Measurements from ENCODE around the gene DIP2A. TPM values are rescaled to one million over a fixed set of nuclear protein-coding genes. Genes with fewer than 3 reads are reported as not detected.
"Not testable (repeated sequence)": the region's sequence is repeated elsewhere in the genome, so short reads cannot be mapped to it uniquely, and the experiment has no call there.

Gene DIP2A
- total RNA-seq, 1 donor: 43.9 TPM

- Histone ChIP-seq H3K4me1 (ENCODE audit: insufficient read depth, low read length) (peaks cover 8% of the 10 kb centered on the region), H3K27me3 (ENCODE audit: insufficient read depth, low read length) (no peaks in the 10 kb centered on the region), H3K9me3 (ENCODE audit: low read depth, low read length) (peaks cover under 1% of the 10 kb centered on the region), H3K4me3 (ENCODE audit: low read length) (no peak overlapping the region)
Measured at GRCh38 chr21:46568562-46568961, 109.9 kb downstream of the DIP2A start.

- Histone ChIP-seq H3K4me1 (ENCODE audit: insufficient read depth, low read length) (peaks cover 8% of the 10 kb centered on the region), H3K9me3 (ENCODE audit: low read depth, low read length) (peaks cover 5% of the 10 kb centered on the region), H3K27me3 (ENCODE audit: insufficient read depth, low read length) (no peaks in the 10 kb centered on the region), H3K4me3 (ENCODE audit: low read length) (no peak overlapping the region)
Measured at GRCh38 chr21:46569081-46569480, 110.4 kb downstream of the DIP2A start.

- H3K4me3 ChIP-seq (ENCODE audit: low read length): no peak overlapping the region
- H3K9me3 ChIP-seq (ENCODE audit: low read depth, low read length): peaks cover 5% of the 10 kb centered on the region
- no peaks in the 10 kb centered on the region for H3K27me3 ChIP-seq (ENCODE audit: insufficient read depth, low read length)
- H3K4me1 ChIP-seq (ENCODE audit: insufficient read depth, low read length): peaks cover 8% of the 10 kb centered on the region
Measured at GRCh38 chr21:46570119-46570518, 111.4 kb downstream of the DIP2A start.

GRCh38 chr21:46570631-46571030 is 111.9 kb downstream of the DIP2A start:
- H3K4me3 ChIP-seq (ENCODE audit: low read length): no peak overlapping the region
- peaks cover 5% of the 10 kb centered on the region for H3K9me3 ChIP-seq (ENCODE audit: low read depth, low read length)
- no peaks in the 10 kb centered on the region for H3K27me3 ChIP-seq (ENCODE audit: insufficient read depth, low read length)
- H3K4me1 ChIP-seq (ENCODE audit: insufficient read depth, low read length): peaks cover 8% of the 10 kb centered on the region

GRCh38 chr21:46572850-46573249 is 114.2 kb downstream of the DIP2A start:
- Histone ChIP-seq H3K4me3 (ENCODE audit: low read length) (no peak overlapping the region), H3K9me3 (ENCODE audit: low read depth, low read length) (peaks cover 5% of the 10 kb centered on the region), H3K27me3 (ENCODE audit: insufficient read depth, low read length) (no peaks in the 10 kb centered on the region), H3K4me1 (ENCODE audit: insufficient read depth, low read length) (no peaks in the 10 kb centered on the region)

- H3K4me3 ChIP-seq (ENCODE audit: low read length); H3K4me1 ChIP-seq (ENCODE audit: insufficient read depth, low read length); H3K27me3 ChIP-seq (ENCODE audit: insufficient read depth, low read length): not testable (repeated sequence)
- peaks cover 19% of the 10 kb centered on the region for H3K9me3 ChIP-seq (ENCODE audit: low read depth, low read length)
Measured at GRCh38 chr21:46577786-46578185, 119.1 kb downstream of the DIP2A start.

- not testable (repeated sequence) for H3K4me1 ChIP-seq (ENCODE audit: insufficient read depth, low read length); H3K27me3 ChIP-seq (ENCODE audit: insufficient read depth, low read length)
- H3K9me3 ChIP-seq (ENCODE audit: low read depth, low read length): peaks cover 14% of the 10 kb centered on the region
Measured at GRCh38 chr21:46579394-46579793, 120.7 kb downstream of the DIP2A start.

GRCh38 chr21:46581780-46582307 is 123.2 kb downstream of the DIP2A start:
- Histone ChIP-seq H3K27me3 (ENCODE audit: insufficient read depth, low read length) (no peaks in the 10 kb centered on the region), H3K4me3 (ENCODE audit: low read length) (no peak overlapping the region), H3K4me1 (ENCODE audit: insufficient read depth, low read length) (no peaks in the 10 kb centered on the region), H3K9me3 (ENCODE audit: low read depth, low read length) (peaks cover 14% of the 10 kb centered on the region)

More at GRCh38 chr21:46579394-46579793, 120.7 kb downstream of the DIP2A start:
- not testable (repeated sequence) for H3K4me3 ChIP-seq (ENCODE audit: low read length)

GRCh38 chr21:46585191-46585953 is 126.7 kb downstream of the DIP2A start:
- peaks cover 3% of the 10 kb centered on the region for H3K9me3 ChIP-seq (ENCODE audit: low read depth, low read length)
- H3K4me3 ChIP-seq (ENCODE audit: low read length): no peak overlapping the region
- no peaks in the 10 kb centered on the region for H3K4me1 ChIP-seq (ENCODE audit: insufficient read depth, low read length)
- no peaks in the 10 kb centered on the region for H3K27me3 ChIP-seq (ENCODE audit: insufficient read depth, low read length)

GRCh38 chr21:46594276-46594675 is 135.6 kb downstream of the DIP2A start:
- Histone ChIP-seq H3K27me3 (ENCODE audit: insufficient read depth, low read length) (no peaks in the 10 kb centered on the region), H3K9me3 (ENCODE audit: low read depth, low read length) (no peaks in the 10 kb centered on the region), H3K4me3 (ENCODE audit: low read length) (no peak overlapping the region), H3K4me1 (ENCODE audit: insufficient read depth, low read length) (no peaks in the 10 kb centered on the region)

GRCh38 chr21:46596201-46596600 is 137.5 kb downstream of the DIP2A start:
- H3K27me3 ChIP-seq (ENCODE audit: insufficient read depth, low read length): no peaks in the 10 kb centered on the region
- no peak overlapping the region for H3K4me3 ChIP-seq (ENCODE audit: low read length)
- no peaks in the 10 kb centered on the region for H3K9me3 ChIP-seq (ENCODE audit: low read depth, low read length)
- no peaks in the 10 kb centered on the region for H3K4me1 ChIP-seq (ENCODE audit: insufficient read depth, low read length)

GRCh38 chr21:46597031-46597430 is 138.3 kb downstream of the DIP2A start:
- H3K4me1 ChIP-seq (ENCODE audit: insufficient read depth, low read length): no peaks in the 10 kb centered on the region
- no peaks in the 10 kb centered on the region for H3K27me3 ChIP-seq (ENCODE audit: insufficient read depth, low read length)
- no peaks in the 10 kb centered on the region for H3K9me3 ChIP-seq (ENCODE audit: low read depth, low read length)
- H3K4me3 ChIP-seq (ENCODE audit: low read length): no peak overlapping the region

- no peaks in the 10 kb centered on the region for H3K27me3 ChIP-seq (ENCODE audit: insufficient read depth, low read length)
- H3K4me3 ChIP-seq (ENCODE audit: low read length): no peak overlapping the region
- H3K9me3 ChIP-seq (ENCODE audit: low read depth, low read length): no peaks in the 10 kb centered on the region
- no peaks in the 10 kb centered on the region for H3K4me1 ChIP-seq (ENCODE audit: insufficient read depth, low read length)
Measured at GRCh38 chr21:46597896-46598343, 139.2 kb downstream of the DIP2A start.

GRCh38 chr21:46598581-46599572 is 140.2 kb downstream of the DIP2A start:
- Histone ChIP-seq H3K4me3 (ENCODE audit: low read length) (no peak overlapping the region), H3K27me3 (ENCODE audit: insufficient read depth, low read length) (no peaks in the 10 kb centered on the region), H3K4me1 (ENCODE audit: insufficient read depth, low read length) (no peaks in the 10 kb centered on the region), H3K9me3 (ENCODE audit: low read depth, low read length) (no peaks in the 10 kb centered on the region)

GRCh38 chr21:46600305-46600704 is 141.6 kb downstream of the DIP2A start:
- Histone ChIP-seq H3K9me3 (ENCODE audit: low read depth, low read length) (no peaks in the 10 kb centered on the region), H3K27me3 (ENCODE audit: insufficient read depth, low read length) (no peaks in the 10 kb centered on the region), H3K4me1 (ENCODE audit: insufficient read depth, low read length) (peaks cover 11% of the 10 kb centered on the region), H3K4me3 (ENCODE audit: low read length) (no peak overlapping the region)

Measured in mononuclear cell (primary cell).